HepG2 (cell line): ENCODE results near the gene GRK3. TPM values are rescaled to one million over a fixed set of nuclear protein-coding genes. Genes with fewer than 3 reads are reported as not detected.

Source experiments
- ATAC-seq: fragments of 200-7000 bp; cut with Tn5 transposase; 3 replicates; pipeline ENCODE4 v1.9.1; 2020; ENCODE audit warnings: mild to moderate bottlenecking, moderate library complexity
- BruUV-seq: library from RNA; stranded (reverse); fragments of 400-500 nt; replicated peaks from 2 replicates; lab custom pipeline; 2021; lab: Mats Ljungman, UMichigan
- CTCF ChIA-PET: fragments of 300-600 bp; formaldehyde crosslinking; extraction: SDS; loops from one replicate; lab custom pipeline; 2021; ENCODE audit warnings: low total read pairs, inconsistent platforms, low intra/inter-chr PET ratio; lab: Yijun Ruan, JAX
- POLR2A ChIA-PET: fragments of 350-600 bp; sonication (Branson Sonifier 250); formaldehyde crosslinking; loops from one replicate; lab custom pipeline; 2020; ENCODE audit warnings: antibody characterized with exemption, inconsistent platforms; lab: Yijun Ruan, JAX
- DNase-seq: peaks from one replicate; pipeline ENCODE4 v3.0.0-alpha.2; 2015; ENCODE audit warnings: low spot score
- FAIRE-seq: peaks from 3 replicates; lab custom pipeline; 2011; peaks lifted over from hg19 to GRCh38; lab: Jason Lieb, UNC
- H2AFZ ChIP-seq: one replicate; pipeline ENCODE4 v1.6.1; 2011; ENCODE audit warnings: low read length, inconsistent platforms
- H3K27ac ChIP-seq: fragments of 300-600 bp; 3 replicates; pipeline ENCODE4 v1.8.0; 2011; ENCODE audit warnings: mixed run types, mild to moderate bottlenecking, mixed read lengths, low read length, inconsistent platforms; ENCODE audit not compliant: insufficient read depth; ENCODE audit errors: extremely low read length
- H3K27me3 ChIP-seq, 2 experiments: fragments of 200-600 bp in 1 of 2; 2 replicates in 1 of 2; 3 replicates in 1 of 2; pipeline versions ENCODE4 v1.6.0 to v1.8.0; 2011; ENCODE audit warnings: low read length in 2 of 2, mild to moderate bottlenecking in 2 of 2, moderate library complexity in 2 of 2, inconsistent platforms in 1 of 2; ENCODE audit not compliant: insufficient read depth in 2 of 2, control insufficient read depth in 1 of 2
- H3K36me3 ChIP-seq, 2 experiments: fragments of 200-600 bp in 1 of 2; replicated peaks in 1 of 2; 2 replicates in 1 of 2; 3 replicates in 1 of 2; pipeline versions ENCODE4 v1.5.1 to v1.8.0; 2011; ENCODE audit warnings: low read length in 2 of 2, inconsistent platforms in 1 of 2; ENCODE audit not compliant: insufficient read depth in 2 of 2, control insufficient read depth in 1 of 2
- H3K4me1 ChIP-seq: 2 replicates; pipeline ENCODE4 v1.5.1; 2012; ENCODE audit warnings: low read length, inconsistent platforms; ENCODE audit not compliant: insufficient read depth
- H3K4me2 ChIP-seq: 2 replicates; pipeline ENCODE4 v1.6.0; 2011; ENCODE audit warnings: low read depth, low read length, inconsistent platforms
- H3K4me3 ChIP-seq, 3 experiments: fragments of 200-600 bp in 1 of 3; sonication (generic), shearing (Covaris generic) in 1 of 3; replicated peaks in 1 of 3; 2 replicates each; pipeline ENCODE4 v1.5.1; 2011 to 2016; ENCODE audit warnings: low read length in 3 of 3, inconsistent platforms in 2 of 3, low read depth in 2 of 3, mild to moderate bottlenecking in 2 of 3, control low read depth in 1 of 3, mixed read lengths in 1 of 3; ENCODE audit not compliant: insufficient read depth in 1 of 3
- H3K79me2 ChIP-seq: one replicate; pipeline ENCODE4 v1.6.1; 2011; ENCODE audit warnings: low read length, inconsistent platforms; ENCODE audit not compliant: insufficient read depth
- H3K9ac ChIP-seq: 2 replicates; pipeline ENCODE4 v1.6.0; 2011; ENCODE audit warnings: mild to moderate bottlenecking, low read depth, low read length, inconsistent platforms; ENCODE audit not compliant: insufficient read depth
- H3K9me3 ChIP-seq: 2 replicates; pipeline ENCODE4 v1.5.1; 2012; ENCODE audit warnings: mild to moderate bottlenecking, low read length
- H4K20me1 ChIP-seq: 2 replicates; pipeline ENCODE4 v1.6.0; 2011; ENCODE audit warnings: inconsistent platforms, mild to moderate bottlenecking, low read length, moderate library complexity; ENCODE audit not compliant: insufficient read depth
- CTCF ChIP-seq: sonication (generic); formaldehyde crosslinking; IDR thresholded peaks from 2 replicates; pipeline ENCODE4 v1.5.0; 2020; ENCODE audit warnings: mild to moderate bottlenecking, missing genetic modification reagents, moderate library complexity
- MNT ChIP-seq: fragments of 450-650 bp; IDR thresholded peaks from 2 replicates; pipeline ENCODE4 v1.6.1; 2016
- POLR2AphosphoS5 ChIP-seq: IDR thresholded peaks from 2 replicates; pipeline ENCODE4 v1.6.1; 2012; ENCODE audit warnings: low read depth, low read length
- RAD21 ChIP-seq: fragments of 450-650 bp; formaldehyde crosslinking; IDR thresholded peaks from 2 replicates; pipeline ENCODE4 v1.5.0; 2020; ENCODE audit warnings: mild to moderate bottlenecking
- SMC3 ChIP-seq: IDR thresholded peaks from 2 replicates; pipeline ENCODE4 v1.6.1; 2011; ENCODE audit warnings: low read length, improper control_type of control experiment
- SRSF1 ChIP-seq: fragments of 200-400 bp; formaldehyde crosslinking; optimal IDR thresholded peaks from 2 replicates; pipeline ENCODE3; 2017; ENCODE audit warnings: mild to moderate bottlenecking, low read depth, low read length, moderate library complexity
- STAG1 ChIP-seq: sonication (generic); formaldehyde crosslinking; IDR thresholded peaks from 2 replicates; pipeline ENCODE4 v1.4.0; 2020; ENCODE audit warnings: missing genetic modification reagents
- ZNF720 ChIP-seq: sonication (generic); formaldehyde crosslinking; IDR thresholded peaks from 2 replicates; pipeline ENCODE4 v1.4.0; 2020; ENCODE audit warnings: missing genetic modification reagents
- WGBS: methylation state at CpG from one replicate; pipeline ENCODE4 v1.1.6; 2017; ENCODE audit warnings: low lambda C conversion rate; 5-methylcytosine and 5-hydroxymethylcytosine counted together
- in situ Hi-C: cut with HindIII; loops from 2 replicates; pipeline ENCODE4 v1.10.0; 2017; ENCODE audit warnings: low pct_unique_long_range_greater_than_20kb; ENCODE audit not compliant: extremely low pct_ligation_motif_present
- intact Hi-C: fragments of 100-400 bp; cut with micrococcal nuclease; formaldehyde crosslinking; loops from one replicate; pipeline ENCODE4 v1.10.0; 2022; ENCODE audit not compliant: unreplicated experiment
- polyA plus RNA-seq, 8 experiments: library from polyadenylated mRNA; depleted of rRNA in 3 of 8; stranded (reverse) in 7 of 8; unstranded in 1 of 8; fragments of >200 nt; fragmentation: Illumina TruSeq in 4 of 8; extraction: Trizol in 4 of 8; gene quantifications; 2 replicates each; pipeline versions ENCODE4 v1.2.1 to v1.2.3, GENCODE V29; 2011 to 2016; ENCODE audit warnings: low read depth in 4 of 8, missing spikeins in 1 of 8, mixed read lengths in 1 of 8; ENCODE audit not compliant: insufficient read depth in 1 of 8
- total RNA-seq, 5 experiments: library from RNA; depleted of rRNA; stranded (reverse); fragments of >200 nt; fragmentation: Illumina TruSeq; extraction: Trizol; gene quantifications; 2 replicates each; pipeline ENCODE4 v1.2.3, GENCODE V29; 2016; ENCODE audit warnings: low read depth in 1 of 5

Gene GRK3
- total and polyA plus RNA-seq, 2 of the 13 experiments (the other 11 are each of a cell fraction or from before 2014, with no cell fraction given): 8.5 to 16.7 TPM

GRCh38 chr22:25774575-25775026, 210.1 kb downstream of the GRK3 start:
- CTCF ChIA-PET: interaction anchor here (1.9 to 3.0 kb wide), 2 partner anchors 312 to 556 kb away, joined by 13 to 32 read pairs; no protein-coding TSS in a partner anchor
- no peak overlapping the region for H3K9ac ChIP-seq
- H3K4me1 ChIP-seq: 0 out of 2 replicates have a peak, but pooled peaks cover 6% of the 10 kb centered on the region
- peak; percentile 60 for TF ChIP-seq RAD21 (CRISPR knock-in tag)
- TF ChIP-seq MNT: peak; percentile 62
- no peak for TF ChIP-seq SRSF1
- TF ChIP-seq ZNF720 (CRISPR knock-in tag): no peak
- TF ChIP-seq STAG1 (CRISPR knock-in tag): peak; percentile 82
- peak; percentile 37; the same call in 1 of the 2 replicates for TF ChIP-seq SMC3
- no peak for TF ChIP-seq POLR2AphosphoS5
- TF ChIP-seq CTCF (CRISPR knock-in tag): peak; percentile 91
- DNase-seq: no peak
- ATAC-seq: peak; percentile 77
- BruUV-seq: no TSS peak
- no peak for FAIRE-seq
- no peaks in the 10 kb centered on the region for H3K79me2 ChIP-seq
- WGBS: 0% methylated on average over 2 of the region's 12 CpGs
- no peaks in the 10 kb centered on the region for H4K20me1 ChIP-seq
- H3K9me3 ChIP-seq: no peaks in the 10 kb centered on the region
- in situ Hi-C loops (loop anchor here (5.0 kb wide), 2 partner anchors 312 to 558 kb away; no protein-coding TSS in a partner anchor), intact Hi-C loops (loop anchor here (5.0 kb wide), 2 partner anchors 72 to 232 kb away; no protein-coding TSS in a partner anchor)
- H3K4me3 ChIP-seq: no peak overlapping the region
- no peak overlapping the region for H2AFZ ChIP-seq
- H3K36me3 ChIP-seq: no peaks in the 10 kb centered on the region
- H3K27me3 ChIP-seq: peaks cover 2 to 18% of the 10 kb centered on the region in 2 experiments; a peak in 3 of 5 replicates
- POLR2A ChIA-PET: no interaction called here
- H3K4me2 ChIP-seq: no peak overlapping the region
- H3K27ac ChIP-seq: no peak overlapping the region
